ENCODE results near the gene PEX5L. TPM values are rescaled to one million over a fixed set of nuclear protein-coding genes. Genes with fewer than 3 reads are reported as not detected.

PEX5L gene
- total and polyA plus RNA-seq, 2 donors (not counting 1 experiment from before 2014, with no cell fraction given) = not detected

GRCh38 chr3:179794355-179794754 is 242.4 kb downstream of the PEX5L start:
- Mint-ChIP-seq H3K27me3 (no peaks in the 10 kb centered on the region), H3K4me3 (no peak overlapping the region), H3K27ac (no peak overlapping the region), H3K9me3 (ENCODE audit: insufficient read depth) (no peaks in the 10 kb centered on the region), H3K4me1 (no peaks in the 10 kb centered on the region)
- POLR2A ChIA-PET = no interaction called here
- CTCF ChIA-PET = no interaction called here
- no peaks in the 10 kb centered on the region for H3K36me3 ChIP-seq (replicated peaks in 1 of 2; ENCODE audit: control extremely low read depth in 1 of 2, control insufficient read depth in 1 of 2, extremely low read depth in 1 of 2, insufficient read depth in 2 of 2, low read length in 1 of 2)
- no peak overlapping the region for H3K27ac ChIP-seq (ENCODE audit: low read length in 2 of 2)
- no peak for TF ChIP-seq EZH2 (IDR thresholded peaks at IDR 0.05; ENCODE audit: borderline replicate concordance, insufficient read depth, low read depth, low read length, poor library complexity, severe bottlenecking)
- TF ChIP-seq CTCF (IDR thresholded peaks at IDR 0.05) = no peak
- H3K79me2 ChIP-seq (ENCODE audit: control insufficient read depth, insufficient read depth, low read length) = no peaks in the 10 kb centered on the region
- H3K4me1 ChIP-seq (ENCODE audit: control insufficient read depth in 2 of 2, insufficient read depth in 2 of 2, low read length in 2 of 2) = no peaks in the 10 kb centered on the region
- DNase-seq (no peak), ATAC-seq (ENCODE audit: low read depth) (no peak)
- WGBS (ENCODE audit: insufficient coverage) = 80% methylated on average over 4 of the region's 4 CpGs
- no peaks in the 10 kb centered on the region for H3K9me3 ChIP-seq (ENCODE audit: control extremely low read depth in 1 of 3, control insufficient read depth in 2 of 3, insufficient read depth in 1 of 3, low read length in 2 of 3)
- intact Hi-C loops (cut with micrococcal nuclease) = no loop called here
- H3K9ac ChIP-seq (ENCODE audit: low read length) = no peak overlapping the region
- no peak overlapping the region for H2AFZ ChIP-seq (ENCODE audit: insufficient read depth, low read depth, low read length, poor library complexity, severe bottlenecking)
- no peaks in the 10 kb centered on the region for H3K27me3 ChIP-seq (replicated peaks in 1 of 4; ENCODE audit: control extremely low read depth in 1 of 4, control insufficient read depth in 3 of 4, insufficient read depth in 4 of 4, low read length in 3 of 4)
- no peak overlapping the region for H3K4me2 ChIP-seq (replicated peaks; ENCODE audit: low read depth, low read length, poor library complexity, severe bottlenecking)
- no peaks in the 10 kb centered on the region for H4K20me1 ChIP-seq (ENCODE audit: control insufficient read depth, insufficient read depth, low read length, poor library complexity, severe bottlenecking)
- H3K4me3 ChIP-seq (ENCODE audit: control extremely low read depth in 1 of 5, extremely low read depth in 1 of 5, insufficient read depth in 1 of 5, low read depth in 2 of 5, low read length in 4 of 5) = no peak overlapping the region

- Histone ChIP-seq H3K9ac (ENCODE audit: low read length) (no peak overlapping the region), H2AFZ (ENCODE audit: insufficient read depth, low read depth, low read length, poor library complexity, severe bottlenecking) (no peak overlapping the region), H3K27ac (ENCODE audit: low read length in 2 of 2) (no peak overlapping the region), H3K36me3 (replicated peaks in 1 of 2; ENCODE audit: control extremely low read depth in 1 of 2, control insufficient read depth in 1 of 2, extremely low read depth in 1 of 2, insufficient read depth in 2 of 2, low read length in 1 of 2) (no peaks in the 10 kb centered on the region), H3K4me1 (ENCODE audit: control insufficient read depth in 2 of 2, insufficient read depth in 2 of 2, low read length in 2 of 2) (no peaks in the 10 kb centered on the region), H4K20me1 (ENCODE audit: control insufficient read depth, insufficient read depth, low read length, poor library complexity, severe bottlenecking) (no peaks in the 10 kb centered on the region), H3K4me2 (replicated peaks; ENCODE audit: low read depth, low read length, poor library complexity, severe bottlenecking) (no peak overlapping the region), H3K9me3 (ENCODE audit: control extremely low read depth in 1 of 3, control insufficient read depth in 2 of 3, insufficient read depth in 1 of 3, low read length in 2 of 3) (no peaks in the 10 kb centered on the region), H3K27me3 (replicated peaks in 1 of 4; ENCODE audit: control extremely low read depth in 1 of 4, control insufficient read depth in 3 of 4, insufficient read depth in 4 of 4, low read length in 3 of 4) (no peaks in the 10 kb centered on the region), H3K4me3 (ENCODE audit: control extremely low read depth in 1 of 5, extremely low read depth in 1 of 5, insufficient read depth in 1 of 5, low read depth in 2 of 5, low read length in 4 of 5) (no peak overlapping the region), H3K79me2 (ENCODE audit: control insufficient read depth, insufficient read depth, low read length) (no peaks in the 10 kb centered on the region)
- H3K27ac Mint-ChIP-seq = no peak overlapping the region
- TF ChIP-seq EZH2 (IDR thresholded peaks at IDR 0.05; ENCODE audit: borderline replicate concordance, insufficient read depth, low read depth, low read length, poor library complexity, severe bottlenecking) = no peak
- TF ChIP-seq CTCF (IDR thresholded peaks at IDR 0.05) = no peak
- WGBS (ENCODE audit: insufficient coverage) = 92% methylated on average over 3 of the region's 3 CpGs
- no peak for ATAC-seq (ENCODE audit: low read depth)
- CTCF ChIA-PET = interaction anchor here (1.1 kb wide), 1 partner anchor 8 kb away, joined by 5 read pairs; no protein-coding TSS in a partner anchor
- no peaks in the 10 kb centered on the region for H3K4me1 Mint-ChIP-seq
- POLR2A ChIA-PET = no interaction called here
- H3K4me3 Mint-ChIP-seq = no peak overlapping the region
- H3K9me3 Mint-ChIP-seq (ENCODE audit: insufficient read depth) = no peaks in the 10 kb centered on the region
- H3K27me3 Mint-ChIP-seq = no peaks in the 10 kb centered on the region
- intact Hi-C loops (cut with micrococcal nuclease) = no loop called here
- no peak for DNase-seq
Observed at GRCh38 chr3:179791793-179792192, 244.9 kb downstream of the PEX5L start.
